Prostate gland (tissue), 2 donors: Measurements from ENCODE around the gene KL.

Experiments used
- CTCF ChIP-seq, 4 experiments: fragments of 200-600 bp in 2 of 4; fragments of 450-650 bp in 2 of 4; sonication (generic) in 2 of 4; IDR thresholded peaks; 1 replicate in 3 of 4; 2 replicates in 1 of 4; pipeline ENCODE4 v1.5.1; 2016 to 2019; ENCODE audit warnings: antibody characterized with exemption in 4 of 4, mild to moderate bottlenecking in 2 of 4, moderate library complexity in 2 of 4
- POLR2AphosphoS5 ChIP-seq: sonication (generic); formaldehyde crosslinking; IDR thresholded peaks from one replicate; pipeline ENCODE4 v1.6.1; 2017; ENCODE audit warnings: antibody characterized with exemption

- TF ChIP-seq POLR2AphosphoS5 (no peak), CTCF (IDR thresholded peaks at IDR 0.05) (no peak)
Observed at GRCh38 chr13:33037673-33038072, 21.4 kb downstream of the KL start.
